SU-DHL-6 (cell line): Measurements from ENCODE around the gene FBLN2.

Experiments used
- H2AFZ ChIP-seq: fragments of 200-600 bp; sonication (generic); 2 replicates; pipeline ENCODE4 v1.6.1; 2014; ENCODE audit warnings: low read depth, mild to moderate bottlenecking, moderate library complexity, mixed read lengths, antibody characterized with exemption, low read length; ENCODE audit not compliant: severe bottlenecking
- H3F3A ChIP-seq: fragments of 200-600 bp; shearing (Covaris generic); 2 replicates; pipeline ENCODE4 v1.6.0; 2016; ENCODE audit warnings: antibody characterized with exemption, mild to moderate bottlenecking; ENCODE audit not compliant: insufficient read depth
- H3K27ac ChIP-seq: fragments of 200-600 bp; sonication (generic); 2 replicates; pipeline ENCODE4 v1.5.1; 2016; ENCODE audit warnings: low read depth, mild to moderate bottlenecking, low read length, moderate library complexity, mixed read lengths
- H3K27me3 ChIP-seq: fragments of 200-600 bp; sonication (generic), shearing (Covaris generic); 2 replicates; pipeline ENCODE4 v1.6.0; 2014; ENCODE audit warnings: mild to moderate bottlenecking, low read length
- H3K36me3 ChIP-seq: fragments of 200-600 bp; sonication (generic); 2 replicates; pipeline ENCODE4 v1.6.1; 2014; ENCODE audit warnings: mild to moderate bottlenecking, low read length, mixed read lengths
- H3K4me2 ChIP-seq: fragments of 300-600, 200-600 bp; shearing (Covaris generic), sonication (generic); 2 replicates; pipeline ENCODE4 v1.6.0; 2014; ENCODE audit warnings: low read length, low read depth, mild to moderate bottlenecking; ENCODE audit not compliant: poor library complexity, severe bottlenecking
- H3K4me3 ChIP-seq: fragments of 200-600 bp; sonication (generic); 2 replicates; pipeline ENCODE4 v1.5.1; 2014; ENCODE audit warnings: antibody characterized with exemption, low read length, mild to moderate bottlenecking, mixed read lengths; ENCODE audit not compliant: insufficient read depth, poor library complexity, severe bottlenecking
- H3K79me2 ChIP-seq: fragments of 200-600 bp; sonication (generic); 2 replicates; pipeline ENCODE4 v1.6.1; 2014; ENCODE audit warnings: mild to moderate bottlenecking, low read length, moderate library complexity; ENCODE audit not compliant: insufficient read depth
- H3K9ac ChIP-seq: fragments of 200-600 bp; sonication (generic); 2 replicates; pipeline ENCODE4 v1.7.0; 2014; ENCODE audit warnings: mild to moderate bottlenecking, low read length
- H3K9me2 ChIP-seq: fragments of 200-600 bp; sonication (generic); replicated peaks from 2 replicates; pipeline ENCODE4 v1.6.1; 2014; ENCODE audit warnings: low read length; ENCODE audit not compliant: insufficient read depth
- H3K9me3 ChIP-seq: fragments of 200-600 bp; sonication (generic); 2 replicates; pipeline ENCODE4 v1.6.1; 2014; ENCODE audit warnings: low read length, mixed read lengths; ENCODE audit not compliant: insufficient read depth
- H4K20me1 ChIP-seq: fragments of 200-600 bp; sonication (generic); 2 replicates; pipeline ENCODE4 v1.6.1; 2014; ENCODE audit warnings: low read depth, mild to moderate bottlenecking, antibody characterized with exemption, low read length, moderate library complexity, mixed read lengths
- CTCF ChIP-seq: fragments of 200-600 bp; sonication (generic); IDR thresholded peaks from one replicate; pipeline ENCODE4 v1.5.1; 2017; ENCODE audit warnings: antibody characterized with exemption, mild to moderate bottlenecking, low read length, moderate library complexity; ENCODE audit not compliant: insufficient read depth, poor library complexity, severe bottlenecking
- EZH2phosphoT487 ChIP-seq: fragments of 200-600 bp; sonication (generic), shearing (Covaris generic); conservative IDR thresholded peaks from 2 replicates; pipeline ENCODE4 v1.6.1; 2018; ENCODE audit warnings: mild to moderate bottlenecking, antibody characterized with exemption, low read length, moderate library complexity, mixed read lengths

FBLN2 gene

GRCh38 chr3:13507570-13508339, 41.2 kb upstream of the FBLN2 start:
- Histone ChIP-seq H3K9ac (no peak overlapping the region), H3K79me2 (no peaks in the 10 kb centered on the region), H3K9me3 (no peaks in the 10 kb centered on the region), H3K9me2 (no peaks in the 10 kb centered on the region), H2AFZ (no peak overlapping the region), H3K27ac (no peak overlapping the region), H3K4me2 (no peak overlapping the region), H4K20me1 (no peaks in the 10 kb centered on the region), H3F3A (no peaks in the 10 kb centered on the region), H3K36me3 (no peaks in the 10 kb centered on the region), H3K4me3 (no peak overlapping the region), H3K27me3 (no peaks in the 10 kb centered on the region)
- TF ChIP-seq EZH2phosphoT487 (no peak), CTCF (no peak)

GRCh38 chr3:13508496-13508895, 40.4 kb upstream of the FBLN2 start:
- H3K9me3 ChIP-seq = no peaks in the 10 kb centered on the region
- H2AFZ ChIP-seq = no peak overlapping the region
- no peak overlapping the region for H3K4me3 ChIP-seq
- no peaks in the 10 kb centered on the region for H3K36me3 ChIP-seq
- H3K79me2 ChIP-seq = no peaks in the 10 kb centered on the region
- no peaks in the 10 kb centered on the region for H3K27me3 ChIP-seq
- no peak overlapping the region for H3K4me2 ChIP-seq
- TF ChIP-seq CTCF (no peak), EZH2phosphoT487 (no peak)
- no peaks in the 10 kb centered on the region for H3K9me2 ChIP-seq
- no peaks in the 10 kb centered on the region for H4K20me1 ChIP-seq
- H3F3A ChIP-seq = no peaks in the 10 kb centered on the region
- H3K27ac ChIP-seq = no peak overlapping the region
- H3K9ac ChIP-seq = no peak overlapping the region

GRCh38 chr3:13509059-13509815, 39.7 kb upstream of the FBLN2 start:
- Histone ChIP-seq H3K9me2 (no peaks in the 10 kb centered on the region), H3K27me3 (no peaks in the 10 kb centered on the region)

More at GRCh38 chr3:13509059-13509815, 39.7 kb upstream of the FBLN2 start:
- Histone ChIP-seq H3K27ac (no peak overlapping the region), H3K79me2 (no peaks in the 10 kb centered on the region), H3F3A (no peaks in the 10 kb centered on the region), H3K36me3 (no peaks in the 10 kb centered on the region), H2AFZ (no peak overlapping the region), H3K4me2 (no peak overlapping the region), H3K4me3 (no peak overlapping the region), H3K9me3 (no peaks in the 10 kb centered on the region), H4K20me1 (no peaks in the 10 kb centered on the region), H3K9ac (no peak overlapping the region)
- TF ChIP-seq CTCF (no peak), EZH2phosphoT487 (no peak)
